T-helper 1 cell treated with Interleukin-12 subunit alpha and Interleukin-12 subunit beta and Interleukin-4 antibody, amounts not matched to agents 30 ng/mL and 1 ng/mL, for 36 hours (primary cell): ENCODE data around the gene THSD4. TPM values are rescaled to one million over a fixed set of nuclear protein-coding genes. Genes with fewer than 3 reads are reported as not detected.
"Not testable (repeated sequence)": the region's sequence is repeated elsewhere in the genome, so short reads cannot be mapped to it uniquely, and the experiment has no call there.

Experiments
- intact Hi-C: fragments of 100-400 bp; cut with micrococcal nuclease; formaldehyde crosslinking; loops from one replicate; pipeline ENCODE4 v1.15.1; 2024
- total RNA-seq: library from RNA; stranded (reverse); gene quantifications from 2 replicates; pipeline ENCODE4 v1.2.3, GENCODE V29; 2022

The THSD4 gene
- total RNA-seq, 1 donor from 2014 or later, result not detected

DNA sequence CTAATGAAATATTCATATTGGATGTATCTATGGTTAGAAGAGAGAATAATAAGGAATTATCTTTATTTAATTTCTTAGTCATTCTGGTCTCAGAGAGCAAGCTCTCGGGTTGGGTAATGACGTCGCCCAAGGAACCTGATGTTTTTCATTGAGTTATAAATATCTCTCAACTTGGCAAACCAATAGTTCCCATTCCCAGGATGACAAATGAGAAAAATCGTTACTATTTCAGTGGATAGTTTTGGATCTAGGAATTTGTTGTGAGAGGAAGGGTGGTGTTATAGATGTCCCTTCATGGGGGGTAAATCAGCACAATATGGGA lies 532.2 kb downstream of the THSD4 start:
- intact Hi-C loops, result no loop called here

- intact Hi-C loops, result no loop called here
These were observed 532.8 kb downstream of the THSD4 start for GRCh38 chr15:71648095-71648494.

DNA sequence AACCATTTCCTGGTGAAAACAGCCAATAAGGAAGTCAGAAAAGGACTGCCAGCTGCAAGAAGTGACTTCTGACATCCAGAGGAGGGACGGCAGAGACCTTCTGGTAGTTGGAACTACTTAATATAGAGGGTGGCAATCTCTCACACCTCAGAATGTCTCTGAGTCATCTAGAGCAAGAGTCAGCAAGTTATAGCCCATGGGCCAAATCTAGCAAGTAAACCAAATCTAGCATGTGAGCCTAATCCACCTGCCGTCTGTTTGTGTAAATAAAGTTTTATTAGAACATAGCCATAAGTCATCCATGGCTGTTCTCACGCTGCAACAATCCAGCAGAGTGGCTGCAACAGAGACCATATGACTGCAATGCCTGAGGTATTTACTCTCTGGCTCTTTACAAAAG lies 534.6 kb downstream of the THSD4 start:
- intact Hi-C loops, result no loop called here

DNA sequence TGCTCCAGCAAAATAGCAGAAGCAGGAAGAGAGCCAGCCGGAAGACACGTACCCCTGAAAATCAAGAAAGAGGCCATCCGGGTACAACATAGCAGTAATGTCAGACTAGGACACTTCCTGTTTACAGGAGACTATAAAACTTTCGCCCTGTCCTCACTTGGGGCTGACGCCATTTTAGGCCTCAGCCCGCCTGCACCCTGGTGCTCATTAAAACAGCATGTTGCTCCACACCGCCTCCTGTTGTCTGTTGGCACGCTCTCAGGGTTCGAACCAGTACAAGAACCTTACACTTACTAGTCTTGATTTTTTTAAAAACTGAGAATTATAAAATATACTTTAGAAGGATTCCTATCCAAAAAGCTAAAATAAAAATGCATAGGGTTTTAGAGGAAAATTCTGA lies 535.3 kb downstream of the THSD4 start:
- intact Hi-C loops, result no loop called here

DNA sequence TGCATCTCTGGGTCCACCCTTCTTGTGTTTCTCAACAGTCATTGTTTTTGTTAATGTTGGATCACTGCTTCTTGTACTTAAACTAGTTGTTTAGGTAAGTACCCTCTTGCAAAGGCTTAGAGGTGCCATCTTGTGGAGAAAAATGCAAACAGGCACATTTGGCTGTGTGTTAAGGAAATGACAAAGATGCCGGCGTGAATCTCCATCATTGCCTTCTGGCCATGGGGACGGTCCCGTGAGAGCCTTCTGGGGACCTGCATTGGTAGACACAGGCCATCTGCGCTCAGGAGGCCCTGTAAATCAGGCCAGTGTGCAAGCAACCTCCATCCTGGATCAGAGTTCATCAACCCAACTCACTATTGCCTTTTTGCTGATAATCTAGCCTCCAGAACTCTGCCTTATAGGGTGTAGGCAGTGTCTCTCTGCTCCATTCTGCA lies 536.5 kb downstream of the THSD4 start:
- intact Hi-C loops, result no loop called here

DNA sequence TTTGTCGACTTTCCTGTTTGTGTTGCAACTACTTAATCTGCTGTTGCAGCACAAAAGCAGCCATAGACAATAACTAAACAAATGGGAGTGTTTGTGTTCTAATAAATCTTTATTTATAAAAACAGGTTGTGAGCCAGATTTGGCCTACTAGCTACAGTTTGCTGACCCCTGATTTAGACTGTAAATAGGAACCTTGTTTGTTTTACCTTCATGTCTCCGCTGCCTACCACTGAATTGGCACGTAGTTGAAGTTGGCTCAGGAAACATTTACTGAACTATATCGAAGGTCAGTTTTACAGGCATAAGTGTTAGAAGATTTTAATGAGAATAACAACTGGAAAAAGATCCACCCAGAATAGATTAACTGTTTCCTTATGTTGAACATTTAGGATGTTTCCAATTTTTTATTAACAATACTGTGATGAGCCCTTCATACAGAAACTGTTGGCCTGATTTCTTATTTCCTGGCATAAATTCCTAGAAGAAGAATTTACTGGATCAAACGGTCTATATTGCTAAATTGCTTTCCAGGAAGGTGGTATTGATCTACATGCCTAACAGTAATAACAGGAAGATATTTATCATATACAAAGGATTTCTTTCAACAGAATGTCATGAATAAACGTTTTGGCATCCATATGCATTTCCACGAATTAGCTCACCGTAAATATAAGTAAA lies 538.9 kb downstream of the THSD4 start:
- intact Hi-C loops, result no loop called here

DNA sequence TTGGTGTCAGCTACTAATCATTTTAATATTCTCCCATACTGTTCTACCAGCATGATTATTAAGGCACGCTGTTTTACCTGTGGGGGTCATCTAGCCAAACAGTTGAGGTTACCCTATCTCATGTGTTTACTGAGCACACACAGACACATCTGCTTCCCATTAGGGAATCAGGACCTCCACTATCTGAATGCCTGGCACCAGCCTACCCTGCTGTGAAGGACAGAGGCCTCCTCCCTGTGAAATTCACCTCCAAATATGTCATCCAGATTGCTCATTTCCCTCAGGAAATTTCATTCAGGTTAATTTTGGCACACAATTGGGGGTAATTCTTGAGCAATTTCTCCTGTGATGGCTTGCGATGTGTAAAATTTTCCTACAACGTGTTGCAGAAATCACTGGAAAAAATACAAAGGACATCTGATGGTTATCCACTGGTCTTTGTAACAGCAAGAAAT lies 539.5 kb downstream of the THSD4 start:
- intact Hi-C loops, result no loop called here

GRCh38 chr15:71656425-71656824 lies 541.2 kb downstream of the THSD4 start:
- intact Hi-C loops, result no loop called here

- intact Hi-C loops, result no loop called here
These were observed 541.9 kb downstream of the THSD4 start for GRCh38 chr15:71657141-71657540.

DNA sequence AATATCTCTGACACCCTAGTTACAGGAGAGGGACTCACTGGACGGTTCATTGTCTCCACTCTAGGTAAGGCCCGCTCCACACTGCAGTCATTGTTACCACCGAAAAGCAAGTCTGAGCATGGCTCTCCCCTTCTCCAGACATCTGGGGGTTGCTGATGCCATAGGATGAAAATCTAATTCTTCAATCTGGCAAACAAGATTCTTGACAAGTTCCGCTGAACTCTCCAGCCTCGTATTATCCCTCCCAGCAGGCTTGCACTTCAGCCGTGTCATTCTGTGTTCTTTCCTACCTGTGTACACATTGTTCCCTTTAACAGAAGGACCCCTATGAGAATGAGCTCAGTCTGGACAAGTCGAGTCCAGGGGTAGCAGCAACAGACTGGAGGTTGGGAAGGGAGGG lies 542.8 kb downstream of the THSD4 start:
- intact Hi-C loops, result no loop called here

DNA sequence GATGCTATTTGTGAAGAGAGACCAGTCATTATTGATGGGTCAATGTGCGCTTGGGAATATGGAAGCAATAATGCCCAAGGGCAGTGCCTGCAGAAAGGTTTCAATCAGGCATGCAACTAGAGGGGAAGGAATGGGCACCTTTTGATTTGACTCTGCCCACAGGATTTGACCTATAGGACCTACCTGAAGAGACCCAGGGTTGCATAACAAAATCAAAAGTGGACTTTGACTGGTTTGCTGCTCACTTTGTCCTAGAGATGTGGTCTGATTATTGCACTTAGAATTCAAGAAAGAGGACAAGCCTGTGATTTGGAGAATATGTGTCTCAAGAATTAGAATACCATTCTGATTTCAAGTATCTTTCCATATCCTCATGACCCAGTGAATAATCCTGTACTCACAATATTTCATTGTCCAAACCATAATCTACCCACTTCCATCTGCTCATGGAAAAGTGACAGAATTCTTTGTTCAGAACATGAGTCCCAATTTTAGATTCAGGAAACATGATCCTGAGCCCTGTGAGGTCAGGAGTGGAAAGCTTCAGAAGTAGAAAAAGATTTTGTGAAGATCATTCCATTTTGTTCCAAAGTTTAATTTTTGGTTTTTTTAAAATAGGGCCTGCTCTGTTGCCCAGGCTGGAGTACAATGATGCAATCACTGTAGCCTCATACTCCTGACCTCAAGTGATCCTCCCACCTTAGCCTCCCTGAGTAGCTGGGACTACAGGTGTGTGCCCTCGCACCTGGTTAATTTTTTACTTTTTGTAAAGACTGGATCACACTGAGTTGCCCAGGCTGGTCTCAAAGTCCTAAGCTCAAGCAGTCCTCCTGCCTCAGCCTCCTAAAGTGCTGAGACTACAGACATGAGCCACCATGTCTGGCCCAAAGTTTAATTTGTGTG lies 543.8 kb downstream of the THSD4 start:
- intact Hi-C loops, result no loop called here

GRCh38 chr15:71659730-71660067 lies 544.4 kb downstream of the THSD4 start:
- intact Hi-C loops, result no loop called here

DNA sequence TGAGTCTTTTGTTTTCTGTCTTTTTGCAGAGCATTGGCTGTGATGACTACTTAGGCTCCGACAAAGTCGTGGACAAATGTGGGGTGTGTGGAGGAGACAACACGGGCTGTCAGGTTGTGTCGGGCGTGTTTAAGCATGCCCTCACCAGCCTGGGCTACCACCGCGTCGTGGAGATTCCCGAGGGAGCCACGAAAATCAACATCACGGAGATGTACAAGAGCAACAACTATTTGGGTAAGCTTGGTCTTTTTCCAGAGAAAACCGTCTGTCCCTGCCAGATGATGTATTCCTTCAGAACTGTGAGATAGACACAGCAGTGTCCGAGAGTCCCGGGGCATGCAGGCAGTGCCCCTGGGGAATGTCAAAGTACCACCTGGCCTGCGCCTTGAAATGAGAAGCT lies 545.2 kb downstream of the THSD4 start:
- intact Hi-C loops, result no loop called here

DNA sequence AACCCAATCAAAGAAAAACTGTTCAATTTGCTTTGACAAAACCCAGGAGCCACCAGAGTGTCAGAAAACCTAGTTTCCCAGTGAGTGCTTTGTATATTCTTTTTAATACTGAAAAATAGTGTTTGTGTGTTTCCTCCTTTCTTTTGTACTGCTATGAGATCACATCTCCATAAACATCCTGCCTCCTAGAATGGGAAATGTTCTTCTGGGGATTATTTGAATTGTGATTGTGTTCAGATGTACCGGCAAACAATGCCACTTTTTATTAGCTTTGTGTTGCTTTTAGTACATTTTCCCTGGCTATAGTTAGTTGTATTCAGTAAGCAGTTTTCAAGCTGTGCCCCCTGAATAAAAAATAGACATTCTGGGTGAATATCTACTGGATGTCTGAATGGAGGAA lies 547.0 kb downstream of the THSD4 start:
- intact Hi-C loops, result no loop called here

DNA sequence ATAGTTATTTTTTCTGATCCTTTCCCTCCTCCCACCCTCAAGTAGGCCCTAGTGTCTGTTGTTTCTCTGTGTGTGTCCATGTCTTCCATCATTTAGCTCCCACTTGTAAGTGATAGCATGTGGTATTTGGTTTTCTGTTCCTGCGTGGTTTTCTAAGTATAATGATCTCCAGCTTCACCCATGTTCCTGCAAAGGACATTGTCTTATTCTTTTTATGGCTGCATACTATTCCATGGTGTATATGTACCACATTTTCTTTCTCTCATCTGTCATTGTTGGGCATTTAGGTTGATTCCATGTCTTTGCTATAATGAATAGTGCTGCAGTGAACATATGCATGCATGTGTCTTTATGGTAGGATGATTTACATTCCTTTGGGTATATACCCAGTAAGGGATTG lies 549.4 kb downstream of the THSD4 start:
- intact Hi-C loops, result no loop called here

- intact Hi-C loops, result no loop called here
These were observed 551.7 kb downstream of the THSD4 start for GRCh38 chr15:71666763-71667620.

DNA sequence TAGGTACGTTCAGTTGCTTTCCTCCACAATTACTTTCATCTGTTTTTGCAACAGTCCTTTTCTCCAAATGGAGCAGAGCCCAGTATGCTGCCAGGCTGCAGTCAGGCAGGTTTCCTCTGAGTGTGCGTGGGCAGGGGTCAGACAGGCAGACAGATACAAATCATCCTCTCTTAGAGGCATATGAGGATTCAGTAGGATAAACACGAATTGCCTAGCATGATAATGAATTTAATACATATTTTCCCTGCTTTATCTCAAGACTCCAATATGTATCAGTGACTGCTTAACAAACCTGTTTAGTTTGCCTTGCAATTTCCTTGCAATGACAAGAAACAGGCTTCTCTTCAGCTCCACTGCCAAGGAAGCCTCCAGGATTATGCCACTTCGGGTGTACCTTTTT lies 554.4 kb downstream of the THSD4 start:
- intact Hi-C loops, result no loop called here

GRCh38 chr15:71670222-71670621 lies 555.0 kb downstream of the THSD4 start:
- intact Hi-C loops, result not testable (repeated sequence)

DNA sequence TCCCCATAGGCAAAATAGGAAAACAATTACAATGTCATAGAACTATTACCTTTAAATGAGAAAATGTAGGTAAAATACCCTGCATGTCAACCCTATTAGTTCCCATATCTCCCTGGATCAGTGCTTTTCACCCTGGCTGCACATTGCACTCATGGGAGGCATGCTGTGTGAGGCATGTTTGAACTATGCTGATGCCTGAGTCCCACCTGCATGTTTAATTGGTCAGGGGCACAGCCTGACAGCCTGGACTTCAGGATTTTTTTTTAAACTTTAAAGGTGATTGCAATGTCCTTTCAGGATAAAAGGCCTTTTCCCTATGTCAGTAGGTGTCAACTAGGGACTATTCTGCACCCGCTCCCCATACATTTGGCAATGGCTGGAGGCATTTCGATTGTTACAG lies 559.1 kb downstream of the THSD4 start:
- intact Hi-C loops, result no loop called here

- intact Hi-C loops, result no loop called here
These were observed 562.1 kb downstream of the THSD4 start for GRCh38 chr15:71677352-71677751.

GRCh38 chr15:71677766-71678165 lies 562.5 kb downstream of the THSD4 start:
- intact Hi-C loops, result no loop called here

DNA sequence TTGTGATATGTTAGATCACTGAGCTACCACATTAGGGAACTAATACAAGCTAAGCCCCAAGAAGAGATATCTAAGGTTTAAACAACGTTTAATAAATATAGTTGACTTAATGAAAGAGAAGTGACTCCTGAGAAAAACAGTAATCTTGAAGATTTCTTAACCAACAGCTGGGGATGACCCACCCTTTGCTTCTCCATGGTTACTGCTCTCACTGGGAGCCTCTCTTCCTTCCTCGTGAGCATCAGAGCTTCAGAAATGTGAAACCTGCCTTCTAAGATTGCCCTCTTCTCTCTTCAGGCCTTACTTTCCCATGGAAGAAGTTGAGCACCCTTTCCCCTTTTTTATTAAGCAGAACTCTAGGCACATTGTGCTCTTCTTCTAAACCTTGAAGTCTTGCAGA lies 562.9 kb downstream of the THSD4 start:
- intact Hi-C loops, result no loop called here
